T-helper 1 cell treated with Interleukin-12 subunit alpha and Interleukin-12 subunit beta and Interleukin-4 antibody, amounts not matched to agents 30 ng/mL and 1 ng/mL, for 36 hours (primary cell): ENCODE data around the gene FUT7. TPM values are rescaled to one million over a fixed set of nuclear protein-coding genes. Genes with fewer than 3 reads are reported as not detected.
"Not testable (repeated sequence)": the region's sequence is repeated elsewhere in the genome, so short reads cannot be mapped to it uniquely, and the experiment has no call there.

ENCODE experiments used
- intact Hi-C: fragments of 100-400 bp; cut with micrococcal nuclease; formaldehyde crosslinking; loops from one replicate; pipeline ENCODE4 v1.15.1; 2024
- total RNA-seq: library from RNA; stranded (reverse); gene quantifications from 2 replicates; pipeline ENCODE4 v1.2.3, GENCODE V29; 2022

FUT7 gene
- total RNA-seq, 1 donor from 2014 or later: 1.7 TPM

DNA sequence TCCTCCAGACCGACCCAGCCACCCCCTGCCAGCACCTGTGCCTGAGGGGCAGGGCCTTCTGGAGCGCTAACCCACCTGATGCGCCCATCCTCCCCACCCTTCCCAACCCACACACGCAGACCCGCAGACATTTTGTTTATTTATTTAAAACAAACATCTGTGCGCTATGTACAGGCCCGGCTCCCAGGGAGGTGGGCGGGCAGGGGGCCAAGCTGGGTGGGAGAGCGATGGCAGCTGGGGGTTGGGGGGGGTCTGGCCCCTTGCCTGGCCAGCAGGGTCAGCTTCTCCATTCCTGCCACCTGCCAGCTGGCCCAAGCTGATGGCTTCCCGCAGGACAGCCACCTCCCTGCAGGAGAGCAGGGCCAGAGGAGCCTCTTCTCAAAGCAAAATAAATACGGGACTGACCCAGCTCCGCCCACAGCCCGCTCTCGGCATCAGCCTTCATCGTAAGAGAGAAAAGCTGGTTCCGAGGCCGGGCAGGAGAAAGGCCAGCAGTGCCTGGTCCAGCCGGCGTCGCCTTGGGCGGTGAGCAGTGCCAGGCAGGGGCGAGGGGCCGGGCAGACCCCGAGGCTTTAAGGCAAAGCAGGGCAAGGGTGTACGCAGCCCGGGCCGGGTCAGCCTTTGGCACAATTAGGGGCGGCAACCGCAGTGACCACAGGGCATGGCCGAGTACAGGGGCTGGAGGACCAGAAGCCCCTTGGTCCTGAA is 24.6 kb downstream of the FUT7 start:
- intact Hi-C loops: no loop called here

DNA sequence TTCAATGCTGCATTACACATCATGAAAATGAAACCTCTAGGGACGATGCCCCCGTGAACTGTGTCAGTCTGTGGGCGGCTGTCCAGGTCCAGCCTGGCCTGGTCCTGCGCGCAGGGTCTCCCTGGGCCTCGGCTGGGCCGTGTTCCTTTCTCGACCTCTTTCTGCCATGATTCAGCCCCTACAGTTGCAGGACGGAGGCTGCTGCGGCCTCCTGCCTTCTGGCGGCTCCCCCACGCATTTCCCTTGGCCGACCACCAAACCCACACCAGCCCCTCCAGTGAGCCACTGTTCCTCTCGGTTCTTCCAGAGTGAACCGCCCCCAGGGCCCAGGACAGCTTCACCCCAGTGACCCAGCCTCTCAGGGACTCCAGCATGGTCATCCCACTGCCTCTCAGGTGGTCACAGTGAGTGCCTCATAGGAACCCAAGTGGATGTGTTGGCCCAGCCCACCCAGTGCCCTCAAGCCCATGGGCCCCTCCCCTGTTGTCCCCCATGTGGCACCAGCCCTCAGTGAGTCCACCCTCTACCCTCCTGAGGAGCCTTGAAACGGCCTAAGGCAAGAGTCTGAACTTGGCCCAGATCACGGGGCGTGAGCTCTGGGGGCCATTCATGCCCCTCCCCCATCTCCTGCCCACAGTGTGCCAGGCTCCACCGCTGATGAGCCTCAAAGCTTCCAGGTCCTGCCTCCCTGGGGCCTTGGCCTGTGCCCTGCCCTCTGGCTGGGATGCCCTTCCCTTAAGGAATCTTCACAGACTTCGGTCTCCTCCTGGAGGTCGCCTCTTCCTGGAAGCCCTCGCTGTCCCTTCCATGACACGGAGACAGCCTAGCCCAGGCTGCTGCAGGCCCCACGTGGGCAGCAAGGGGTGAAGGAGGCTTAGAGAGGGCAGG is 25.5 kb downstream of the FUT7 start:
- intact Hi-C loops: no loop called here

DNA sequence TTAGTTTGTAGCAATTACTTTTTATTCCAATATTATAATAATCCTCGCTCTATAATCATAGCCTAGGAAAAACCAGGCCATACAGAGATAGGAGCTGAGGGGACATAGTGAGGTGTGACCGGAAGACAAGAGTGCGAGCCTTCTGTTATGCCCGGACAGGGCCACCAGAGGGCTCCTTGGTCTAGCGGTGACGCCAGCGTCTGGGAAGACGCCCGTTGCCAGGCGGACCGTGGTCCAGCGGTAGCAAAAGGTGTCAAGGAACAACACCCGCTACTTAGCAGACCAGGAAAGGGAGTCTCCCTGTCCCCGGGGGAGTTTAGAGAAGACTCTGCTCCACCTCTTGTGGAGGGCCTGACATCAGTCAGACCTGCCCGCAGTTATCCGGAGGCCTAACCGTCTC is 27.6 kb downstream of the FUT7 start:
- intact Hi-C loops: not testable (repeated sequence)

DNA sequence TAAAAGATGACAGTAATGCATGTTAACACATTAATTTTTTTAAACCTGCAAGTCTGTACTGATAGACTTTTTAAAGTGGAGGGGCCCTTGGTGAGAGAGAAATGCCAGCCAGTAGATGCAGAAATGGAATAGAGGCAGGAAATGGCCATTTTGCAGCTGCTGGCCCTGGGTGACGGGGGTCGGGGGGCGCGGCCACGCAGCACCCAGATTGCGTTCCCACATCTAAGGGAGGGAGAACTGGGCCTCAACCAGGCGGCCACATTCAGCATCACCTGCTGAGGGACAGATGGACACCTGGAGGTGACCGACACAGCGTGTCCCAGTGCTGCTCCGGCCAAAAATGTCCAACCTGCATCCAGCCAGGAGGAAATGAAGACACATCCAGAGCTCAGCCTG is 29.2 kb downstream of the FUT7 start:
- intact Hi-C loops: no loop called here

DNA sequence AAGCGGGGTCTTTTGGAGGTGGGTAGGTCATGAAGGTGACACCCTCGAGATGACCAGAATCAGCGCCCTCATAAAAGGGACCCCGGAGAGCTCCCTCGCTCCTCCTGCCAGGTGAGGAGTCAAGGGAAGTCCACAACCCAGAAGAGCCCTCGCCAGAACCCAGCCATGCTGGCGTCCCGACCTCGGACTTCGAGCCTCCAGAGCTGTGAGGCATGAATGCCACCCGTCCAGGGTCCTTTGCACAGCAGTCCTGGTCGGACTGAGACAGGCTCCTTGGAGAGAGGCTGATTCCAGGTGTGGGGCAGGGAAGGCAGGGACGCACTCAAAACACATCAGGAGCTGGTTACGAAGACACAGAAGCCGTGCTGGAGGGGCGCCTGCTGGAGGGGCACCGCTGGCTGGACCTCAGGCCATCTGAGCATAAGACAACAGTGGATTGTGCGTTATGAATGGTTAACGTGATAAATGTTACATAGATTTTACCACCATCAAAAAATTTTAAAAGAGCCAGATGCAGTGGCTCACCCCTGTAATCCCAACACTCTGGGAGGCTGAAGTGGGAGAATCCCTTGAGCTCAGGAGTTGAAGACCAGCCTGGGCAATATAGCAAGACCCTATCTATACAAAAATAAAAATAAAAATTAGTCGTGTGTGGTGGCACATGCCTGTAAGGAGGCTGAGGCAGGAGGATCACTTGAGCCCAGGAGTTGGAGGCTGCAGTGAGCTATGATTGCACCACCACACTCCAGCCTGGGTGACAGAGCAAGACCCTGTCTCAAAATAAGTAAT is 29.8 kb downstream of the FUT7 start:
- intact Hi-C loops: no loop called here

DNA sequence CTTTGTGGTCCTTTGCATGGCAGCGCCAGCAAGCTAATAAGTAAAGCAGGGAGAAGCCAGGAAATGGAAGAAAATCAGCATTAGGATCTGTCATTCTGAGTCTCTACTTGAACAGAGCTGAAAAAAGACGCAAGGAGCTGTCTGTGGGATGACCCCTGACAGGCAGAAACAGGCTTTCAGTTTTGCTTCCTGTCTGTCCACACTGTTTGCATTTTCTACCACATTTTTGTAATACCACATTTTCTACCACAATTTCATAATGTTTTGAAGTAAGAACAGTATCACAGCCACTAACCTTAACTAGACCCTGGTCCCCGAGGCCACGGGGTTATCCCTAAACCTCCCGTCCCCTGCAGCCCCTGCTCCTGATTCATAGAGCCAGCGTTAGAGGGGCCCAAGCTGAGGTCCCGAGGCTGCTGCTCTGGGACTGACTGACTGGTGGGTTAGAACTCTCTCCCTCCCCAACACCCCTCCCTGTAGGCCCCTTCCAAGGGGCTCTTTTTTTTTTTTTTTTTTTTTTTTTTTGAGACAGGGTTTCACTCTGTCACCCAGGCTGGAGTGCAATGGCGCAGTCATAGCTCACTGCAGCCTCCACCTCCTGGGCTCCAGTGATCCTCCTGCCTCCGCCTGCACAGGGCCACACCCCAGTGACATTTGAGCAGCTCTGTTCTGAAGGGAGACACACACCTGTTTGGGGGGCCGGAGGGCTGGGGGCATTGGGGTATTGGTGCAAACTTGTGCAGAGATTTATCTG is 31.5 kb downstream of the FUT7 start:
- intact Hi-C loops: loop anchor here (1.0 kb wide), 3 partner anchors 8 to 98 kb away; partner anchors contain the start of gene PAXX

DNA sequence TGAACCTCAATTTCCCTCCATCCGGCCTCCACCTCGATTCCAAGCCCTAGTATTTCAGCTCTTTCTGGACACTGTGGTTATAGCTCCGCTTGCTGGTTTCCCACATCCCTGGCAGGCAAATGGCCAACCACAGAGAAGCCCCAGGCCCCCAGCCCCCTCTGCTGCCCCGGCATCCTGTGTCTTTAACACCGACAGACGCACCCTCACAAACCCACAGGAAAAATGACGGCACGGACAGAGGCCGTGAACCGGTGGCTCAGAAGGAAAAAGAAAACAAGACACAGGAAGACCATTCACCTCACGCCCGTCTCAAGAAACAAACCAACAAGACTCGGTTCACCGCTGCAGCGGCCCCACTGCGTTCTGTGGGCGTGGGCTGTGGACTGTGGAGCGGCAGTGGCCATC is 34.1 kb downstream of the FUT7 start:
- intact Hi-C loops: loop anchor here (1.0 kb wide), 1 partner anchor 211 kb away; no protein-coding TSS in a partner anchor

DNA sequence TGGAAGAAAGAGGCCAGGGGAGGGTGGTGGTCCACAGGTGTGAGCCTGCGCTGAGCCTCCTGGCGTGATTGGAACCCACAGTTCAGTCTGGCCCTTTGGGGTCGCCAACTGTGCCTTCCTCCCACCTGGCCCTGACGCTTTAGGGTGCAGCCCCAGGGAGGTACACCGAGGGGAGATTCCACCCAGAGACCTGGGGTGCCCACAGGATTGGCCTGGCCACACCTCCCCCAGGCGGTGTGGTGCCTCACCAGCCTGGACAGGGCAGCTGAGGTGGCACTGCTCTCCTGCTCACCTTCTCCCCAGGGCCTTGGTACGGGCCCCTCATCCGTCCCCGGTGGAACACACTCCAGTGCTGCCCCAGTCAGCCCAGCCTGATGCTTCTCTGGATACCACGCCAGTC is 34.5 kb downstream of the FUT7 start:
- intact Hi-C loops: loop anchor here (1.0 kb wide), 1 partner anchor 210 kb away; no protein-coding TSS in a partner anchor

DNA sequence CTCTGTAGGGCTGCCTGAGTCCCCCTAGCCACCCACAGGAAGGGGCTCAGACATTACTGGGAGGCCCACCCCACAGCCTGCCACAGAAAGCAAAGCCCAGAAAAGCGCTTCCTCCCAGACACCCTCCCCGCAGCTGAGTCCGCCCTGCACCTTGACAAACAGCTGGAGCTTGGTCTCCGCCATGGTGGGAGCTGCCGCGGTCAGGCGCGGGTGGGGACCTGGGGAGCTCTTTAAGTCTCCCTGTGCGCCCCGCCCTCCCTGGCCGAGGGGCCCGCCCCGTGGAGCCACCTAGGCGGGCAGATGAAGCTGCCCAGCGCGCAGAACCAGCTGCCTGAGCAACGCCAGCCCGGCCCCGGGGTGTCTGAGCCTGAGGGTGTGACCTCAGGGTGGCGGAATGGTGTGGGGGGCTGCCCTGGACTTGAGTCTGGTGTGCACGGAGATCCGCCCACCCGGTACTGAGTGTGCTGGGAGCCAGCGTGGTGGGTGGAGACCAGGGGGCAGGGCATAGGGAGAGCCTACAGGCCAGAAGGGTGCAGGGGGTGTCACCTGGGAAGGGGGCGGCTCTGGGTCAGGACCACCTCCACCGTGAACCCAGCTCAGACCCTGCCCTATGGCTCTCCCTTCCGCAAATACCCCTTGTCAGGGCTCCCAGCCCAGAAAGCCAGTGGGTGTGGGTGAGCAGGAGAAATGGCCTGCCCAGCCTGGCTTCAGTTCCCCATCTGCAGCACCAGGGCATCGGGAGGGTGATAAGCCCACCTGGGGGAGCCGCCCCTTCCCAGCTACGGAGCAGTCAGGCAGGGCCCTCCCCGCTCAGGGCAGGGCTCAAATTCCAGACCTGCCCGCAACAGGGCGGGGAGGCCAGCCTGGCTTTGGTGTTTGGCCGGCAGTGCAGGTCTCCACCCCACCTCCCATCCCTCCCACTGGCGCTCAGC is 35.3 kb downstream of the FUT7 start, which contains the start of gene CLIC3:
Gene CLIC3 (minus strand): TSS at position 208 of the 932 bp plus-strand sequence. CDS start 25 bp downstream, at position 183.
- intact Hi-C loops: loop anchor here (1.0 kb wide), 1 partner anchor 209 kb away; no protein-coding TSS in a partner anchor

DNA sequence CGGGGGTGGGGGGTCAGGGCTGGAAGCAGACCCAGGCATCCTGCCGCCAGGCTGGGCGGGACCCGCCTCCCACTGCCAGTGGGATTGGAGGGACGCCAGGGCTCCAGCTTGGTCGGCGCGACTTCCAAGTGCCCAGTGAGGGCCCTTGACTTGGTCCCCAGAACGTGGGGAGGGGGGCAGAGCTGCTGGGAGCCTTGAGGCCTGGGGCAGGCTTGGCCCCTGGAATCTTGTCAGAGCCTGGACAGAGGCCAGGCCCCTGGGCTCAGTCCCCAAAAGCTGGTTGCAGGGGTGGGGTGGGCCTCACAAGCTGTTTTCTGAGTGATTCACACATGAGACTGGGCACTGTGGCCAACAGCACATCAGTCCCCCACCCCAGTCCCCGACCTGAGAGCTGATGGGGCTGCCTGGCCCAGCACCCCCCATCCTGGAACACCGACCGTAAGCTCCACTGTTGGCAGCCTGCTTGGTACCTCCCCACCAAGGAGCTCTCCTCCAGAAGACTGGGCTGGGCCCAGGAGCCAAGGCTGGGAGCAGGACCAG is 36.0 kb downstream of the FUT7 start:
- intact Hi-C loops: no loop called here

DNA sequence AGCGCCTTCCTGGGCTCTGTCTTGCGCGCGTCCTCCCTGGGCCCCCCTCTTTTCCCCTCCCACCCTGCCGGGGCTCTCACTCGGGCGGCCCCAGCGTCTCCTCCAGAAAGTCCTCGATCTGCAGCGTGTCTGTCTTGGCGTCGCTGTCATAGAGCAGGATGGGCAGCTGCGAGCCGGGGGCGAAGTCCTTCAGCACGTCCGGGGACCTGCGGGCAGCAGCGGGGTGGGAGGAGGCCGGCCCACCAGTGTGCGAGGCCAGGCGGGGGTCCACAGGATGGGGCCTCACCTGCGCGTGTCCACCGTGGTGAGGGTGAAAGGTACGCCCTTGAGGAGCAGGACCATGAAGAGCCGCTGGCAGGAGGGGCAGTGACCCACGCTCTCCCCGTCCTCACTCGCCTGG is 36.5 kb downstream of the FUT7 start:
- intact Hi-C loops: no loop called here

DNA sequence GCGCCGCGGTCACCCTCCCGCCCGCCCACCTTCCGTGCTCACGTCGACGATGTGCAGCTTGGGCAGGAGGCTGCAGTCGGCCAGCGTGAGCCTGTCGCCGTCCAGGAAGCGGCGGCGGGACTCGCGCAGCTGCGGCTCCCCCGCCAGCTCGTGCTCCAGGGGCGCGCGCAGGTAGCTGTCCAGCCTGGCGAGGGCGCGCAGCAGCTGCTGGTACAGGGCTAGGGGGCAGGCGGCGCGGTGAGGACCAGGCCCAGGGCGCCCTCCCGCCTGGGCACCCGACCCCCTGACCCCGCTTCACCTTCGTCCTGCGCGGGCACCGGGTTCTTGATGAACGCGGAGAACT is 37.0 kb downstream of the FUT7 start:
- intact Hi-C loops: loop anchor here (5.0 kb wide), 5 partner anchors 92 to 612 kb away; partner anchors contain the start of genes ARRDC1, MAN1B1 and TUBB4B

DNA sequence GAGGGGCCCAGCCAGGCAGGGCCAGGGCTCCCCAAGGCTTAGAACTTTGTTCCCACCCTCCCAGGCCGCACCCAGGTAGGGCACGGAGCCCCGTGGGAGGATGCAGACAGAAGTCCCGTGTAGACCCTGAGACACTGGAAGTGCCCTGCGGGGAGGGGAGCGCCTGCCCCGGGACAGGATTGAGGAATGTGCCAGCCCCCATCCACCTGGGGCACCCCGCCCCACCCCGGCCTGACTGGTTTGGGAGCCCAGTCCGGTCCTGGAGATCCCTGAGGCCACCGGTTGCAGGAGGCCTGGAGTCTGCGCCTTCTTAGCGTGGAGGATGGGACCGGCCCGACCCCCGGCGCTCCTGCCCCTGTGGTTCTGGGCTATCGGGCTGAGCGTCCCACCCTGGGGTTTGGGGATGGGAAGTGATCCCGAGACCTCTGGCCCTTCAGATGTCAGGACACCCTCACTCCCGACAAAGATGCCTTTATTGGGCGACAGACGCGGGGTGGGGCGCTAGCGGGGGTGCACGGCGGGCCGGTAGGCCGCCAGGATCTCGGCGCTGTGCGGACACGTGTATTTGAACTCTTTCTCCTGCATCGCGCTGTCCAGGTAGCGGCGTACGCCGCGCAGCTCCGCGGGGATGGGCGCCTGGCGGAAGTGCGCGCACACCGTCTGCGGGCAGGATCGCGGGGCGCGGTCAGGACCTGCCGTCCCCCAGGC is 37.6 kb downstream of the FUT7 start:
- intact Hi-C loops: loop anchor here (5.0 kb wide), 5 partner anchors 92 to 613 kb away; partner anchors contain the start of genes ARRDC1, MAN1B1 and TUBB4B

DNA sequence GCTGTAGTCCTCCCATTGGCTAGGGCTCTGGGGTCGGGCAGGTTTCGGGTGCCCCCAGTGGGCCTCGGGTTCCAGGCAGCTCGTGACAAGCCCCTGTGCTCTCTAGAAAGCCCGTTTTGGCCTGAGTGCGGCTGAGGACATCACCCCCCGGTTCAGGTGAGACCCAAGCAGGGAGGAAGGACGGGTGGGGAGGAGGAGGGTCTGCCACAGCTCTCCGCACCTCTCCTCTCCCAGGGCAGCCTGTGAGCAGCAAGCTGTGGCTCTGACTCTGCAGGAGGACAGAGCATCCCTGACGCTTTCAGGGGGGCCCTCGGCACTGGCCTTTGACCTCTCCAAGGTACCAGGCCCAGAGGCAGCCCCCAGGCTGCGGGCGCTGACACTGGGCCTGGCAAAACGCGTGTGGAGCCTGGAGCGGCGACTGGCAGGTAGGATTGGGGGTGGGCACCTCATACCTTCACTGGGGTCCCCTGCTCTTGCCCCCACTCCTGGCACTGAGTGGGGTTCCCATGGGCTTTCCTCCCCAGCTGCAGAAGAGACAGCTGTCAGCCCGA is 39.0 kb downstream of the FUT7 start:
- intact Hi-C loops: loop anchor here (1.0 to 5.0 kb wide), 14 partner anchors 7 to 614 kb away; partner anchors contain the start of genes ARRDC1, FBXW5, MAN1B1 and PHPT1

DNA sequence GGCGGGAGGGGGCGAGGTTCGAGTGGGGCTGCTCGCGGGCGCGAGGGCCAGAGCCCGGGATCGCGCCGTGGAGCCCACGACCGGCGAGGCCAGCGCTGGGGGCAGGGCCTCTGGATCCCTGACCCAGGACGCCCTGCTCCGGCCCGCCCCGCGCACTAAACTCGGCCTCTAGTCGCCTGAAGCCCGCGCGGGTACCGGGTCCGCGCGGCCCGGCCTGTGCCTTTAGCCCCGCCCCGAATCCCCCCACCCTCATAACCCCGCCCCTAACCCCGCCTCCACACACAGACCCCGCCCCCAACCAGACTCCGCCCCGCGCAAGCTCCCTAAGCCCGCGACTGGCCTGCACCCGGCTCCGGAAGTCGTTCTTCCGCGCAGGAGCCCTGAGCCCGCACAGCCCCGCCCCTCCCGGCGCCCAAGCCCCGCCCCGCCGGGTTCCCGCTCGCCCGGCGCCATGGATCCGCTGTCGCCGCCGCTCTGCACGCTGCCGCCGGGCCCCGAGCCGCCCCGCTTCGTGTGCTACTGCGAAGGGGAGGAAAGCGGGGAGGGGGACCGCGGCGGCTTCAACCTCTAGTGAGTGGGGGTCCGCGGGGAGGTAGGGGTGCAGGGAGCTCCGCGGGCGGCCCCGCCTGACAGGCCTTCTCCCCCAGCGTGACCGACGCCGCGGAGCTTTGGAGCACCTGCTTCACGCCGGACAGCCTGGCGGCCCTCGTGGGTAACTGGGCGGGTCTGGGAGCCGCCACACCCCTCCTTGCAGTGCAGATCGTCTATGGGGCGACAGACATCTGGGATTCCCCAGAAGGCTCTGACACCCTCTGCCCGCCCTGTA is 39.7 kb downstream of the FUT7 start, which contains the start of gene PAXX:
Gene PAXX (plus strand): TSS at position 430 of the 826 bp plus-strand sequence. CDS start 22 bp downstream, at position 452.
- intact Hi-C loops: loop anchor here (1.0 to 5.0 kb wide), 15 partner anchors 8 to 615 kb away; partner anchors contain the start of genes ARRDC1, FBXW5, MAN1B1 and PHPT1

DNA sequence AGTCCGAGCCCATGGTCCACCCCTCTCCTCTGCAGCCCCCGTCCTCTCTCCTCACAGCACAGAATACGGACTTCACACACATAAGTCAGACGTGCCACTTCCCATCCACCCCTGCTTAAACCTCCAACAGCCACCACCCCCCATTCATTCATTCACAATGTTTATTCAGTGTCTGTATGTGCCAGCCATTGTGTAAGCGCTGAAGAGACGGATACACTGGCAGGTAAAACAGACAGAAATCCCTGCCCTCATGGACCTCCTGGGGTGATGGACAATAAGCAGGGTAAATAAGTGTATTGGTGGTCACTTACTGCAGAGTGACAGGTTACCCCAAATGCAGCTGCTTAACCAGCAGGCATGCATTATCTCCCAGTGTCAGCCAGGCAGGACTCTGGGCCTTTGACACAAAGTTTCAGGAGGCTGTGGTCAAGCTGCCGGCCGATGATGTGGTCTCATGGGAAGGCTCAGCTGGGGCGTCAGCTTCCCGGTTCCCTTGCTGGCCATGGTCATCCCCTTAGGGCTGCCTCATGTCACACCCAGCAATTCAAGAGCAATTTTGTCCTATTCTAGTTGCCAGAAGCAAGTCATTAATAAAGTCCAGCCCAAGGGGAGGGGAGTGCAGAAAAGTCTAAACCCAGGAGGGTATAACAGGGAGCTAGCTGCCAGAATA is 41.5 kb downstream of the FUT7 start:
- intact Hi-C loops: loop anchor here (5.0 kb wide), 5 partner anchors 88 to 617 kb away; partner anchors contain the start of genes ARRDC1, MAN1B1 and TUBB4B
